Neural cell (in vitro differentiated cells): Measurements from ENCODE around the gene GFER.

Source experiments
- CTCF ChIP-seq: fragments of 450-650 bp; IDR thresholded peaks from 2 replicates; pipeline ENCODE4 v1.5.1; 2014; ENCODE audit warnings: antibody characterized with exemption, mild to moderate bottlenecking, moderate library complexity; ENCODE audit not compliant: poor library complexity, severe bottlenecking
- EZH2 ChIP-seq: fragments of 200-600, 300-800 bp; shearing (Covaris generic), sonication (generic); IDR thresholded peaks from 2 replicates; pipeline ENCODE4 v1.6.1; 2014; ENCODE audit warnings: antibody characterized with exemption, low read length, borderline replicate concordance, mild to moderate bottlenecking; ENCODE audit not compliant: insufficient read depth, poor library complexity, severe bottlenecking
- POLR2AphosphoS5 ChIP-seq: IDR thresholded peaks from 2 replicates; pipeline ENCODE4 v1.6.1; 2012
- RAD21 ChIP-seq: fragments of 450-650 bp; conservative IDR thresholded peaks from 2 replicates; pipeline ENCODE4 v1.6.1; 2014; ENCODE audit warnings: antibody characterized with exemption, mild to moderate bottlenecking, moderate library complexity
- SMC3 ChIP-seq: fragments of 450-650 bp; conservative IDR thresholded peaks from 2 replicates; pipeline ENCODE4 v1.6.1; 2014; ENCODE audit warnings: antibody characterized with exemption, mild to moderate bottlenecking, moderate library complexity; ENCODE audit not compliant: poor library complexity
- TAF1 ChIP-seq: IDR thresholded peaks from 2 replicates; pipeline ENCODE4 v1.6.1; 2012; ENCODE audit warnings: low read depth
- TF ChIP-seq, protein P1 (sequence below): IDR thresholded peaks from 2 replicates; pipeline ENCODE4 v1.6.1; 2012; ENCODE audit warnings: borderline replicate concordance

GRCh38 chr16:1997494-1998359, 13.7 kb downstream of the GFER start:
- TF ChIP-seq CTCF (no peak), EZH2 (no peak), TAF1 (no peak), POLR2AphosphoS5 (no peak), RAD21 (no peak), SMC3 (no peak)
- TF ChIP-seq, protein P1, sequence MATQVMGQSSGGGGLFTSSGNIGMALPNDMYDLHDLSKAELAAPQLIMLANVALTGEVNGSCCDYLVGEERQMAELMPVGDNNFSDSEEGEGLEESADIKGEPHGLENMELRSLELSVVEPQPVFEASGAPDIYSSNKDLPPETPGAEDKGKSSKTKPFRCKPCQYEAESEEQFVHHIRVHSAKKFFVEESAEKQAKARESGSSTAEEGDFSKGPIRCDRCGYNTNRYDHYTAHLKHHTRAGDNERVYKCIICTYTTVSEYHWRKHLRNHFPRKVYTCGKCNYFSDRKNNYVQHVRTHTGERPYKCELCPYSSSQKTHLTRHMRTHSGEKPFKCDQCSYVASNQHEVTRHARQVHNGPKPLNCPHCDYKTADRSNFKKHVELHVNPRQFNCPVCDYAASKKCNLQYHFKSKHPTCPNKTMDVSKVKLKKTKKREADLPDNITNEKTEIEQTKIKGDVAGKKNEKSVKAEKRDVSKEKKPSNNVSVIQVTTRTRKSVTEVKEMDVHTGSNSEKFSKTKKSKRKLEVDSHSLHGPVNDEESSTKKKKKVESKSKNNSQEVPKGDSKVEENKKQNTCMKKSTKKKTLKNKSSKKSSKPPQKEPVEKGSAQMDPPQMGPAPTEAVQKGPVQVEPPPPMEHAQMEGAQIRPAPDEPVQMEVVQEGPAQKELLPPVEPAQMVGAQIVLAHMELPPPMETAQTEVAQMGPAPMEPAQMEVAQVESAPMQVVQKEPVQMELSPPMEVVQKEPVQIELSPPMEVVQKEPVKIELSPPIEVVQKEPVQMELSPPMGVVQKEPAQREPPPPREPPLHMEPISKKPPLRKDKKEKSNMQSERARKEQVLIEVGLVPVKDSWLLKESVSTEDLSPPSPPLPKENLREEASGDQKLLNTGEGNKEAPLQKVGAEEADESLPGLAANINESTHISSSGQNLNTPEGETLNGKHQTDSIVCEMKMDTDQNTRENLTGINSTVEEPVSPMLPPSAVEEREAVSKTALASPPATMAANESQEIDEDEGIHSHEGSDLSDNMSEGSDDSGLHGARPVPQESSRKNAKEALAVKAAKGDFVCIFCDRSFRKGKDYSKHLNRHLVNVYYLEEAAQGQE, result no peak
